ENCODE measurements around the gene ZNF385B.

DNA sequence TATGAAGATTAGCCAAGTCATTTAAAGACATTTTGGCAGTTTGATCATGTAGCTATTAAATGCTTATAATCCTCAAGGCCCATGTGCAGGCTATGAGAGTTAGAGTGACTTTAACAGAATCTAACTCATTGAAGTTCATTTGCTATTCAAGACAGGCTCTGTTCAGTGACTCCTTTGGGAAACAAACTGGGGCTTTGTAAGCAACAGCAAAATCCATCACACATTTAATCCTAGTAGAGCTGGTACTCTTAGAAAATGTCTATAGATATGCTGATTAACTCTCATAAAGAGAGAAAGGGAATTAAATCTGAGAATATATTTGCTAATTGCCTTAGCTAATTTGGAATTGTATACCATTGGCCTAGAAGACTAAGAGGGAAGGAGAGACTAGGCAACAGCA lies 414.0 kb downstream of the ZNF385B start:
- TF ChIP-seq, protein P1, sequence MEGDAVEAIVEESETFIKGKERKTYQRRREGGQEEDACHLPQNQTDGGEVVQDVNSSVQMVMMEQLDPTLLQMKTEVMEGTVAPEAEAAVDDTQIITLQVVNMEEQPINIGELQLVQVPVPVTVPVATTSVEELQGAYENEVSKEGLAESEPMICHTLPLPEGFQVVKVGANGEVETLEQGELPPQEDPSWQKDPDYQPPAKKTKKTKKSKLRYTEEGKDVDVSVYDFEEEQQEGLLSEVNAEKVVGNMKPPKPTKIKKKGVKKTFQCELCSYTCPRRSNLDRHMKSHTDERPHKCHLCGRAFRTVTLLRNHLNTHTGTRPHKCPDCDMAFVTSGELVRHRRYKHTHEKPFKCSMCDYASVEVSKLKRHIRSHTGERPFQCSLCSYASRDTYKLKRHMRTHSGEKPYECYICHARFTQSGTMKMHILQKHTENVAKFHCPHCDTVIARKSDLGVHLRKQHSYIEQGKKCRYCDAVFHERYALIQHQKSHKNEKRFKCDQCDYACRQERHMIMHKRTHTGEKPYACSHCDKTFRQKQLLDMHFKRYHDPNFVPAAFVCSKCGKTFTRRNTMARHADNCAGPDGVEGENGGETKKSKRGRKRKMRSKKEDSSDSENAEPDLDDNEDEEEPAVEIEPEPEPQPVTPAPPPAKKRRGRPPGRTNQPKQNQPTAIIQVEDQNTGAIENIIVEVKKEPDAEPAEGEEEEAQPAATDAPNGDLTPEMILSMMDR (optimal IDR thresholded peaks at IDR 0.05 in 1 of 3, IDR thresholded peaks at IDR 0.05 in 1 of 3, conservative IDR thresholded peaks at IDR 0.05 in 1 of 3; ENCODE audit: extremely low read depth in 1 of 3, insufficient read depth in 2 of 3, low read length in 3 of 3), result no peak
- TF ChIP-seq EZH2 (IDR thresholded peaks at IDR 0.05; ENCODE audit: low read length), result no peak
